PFSK-1 (cell line): ENCODE measurements around the gene BRI3BP.

Source experiments
- FOXP2 ChIP-seq: optimal IDR thresholded peaks from 2 replicates; pipeline ENCODE3; 2011; ENCODE audit warnings: borderline replicate concordance, control low read depth, inconsistent platforms; ENCODE audit not compliant: insufficient read depth; ENCODE audit errors: extremely low read length, extremely low read depth
- POLR2AphosphoS5 ChIP-seq: IDR thresholded peaks from 2 replicates; pipeline ENCODE4 v1.6.1; 2012; ENCODE audit warnings: low read depth, mild to moderate bottlenecking, control low read depth, low read length, moderate library complexity
- REST ChIP-seq, 2 experiments: IDR thresholded peaks; 2 replicates each; pipeline versions ENCODE4 v1.6.1 to v1.8.0; 2011 to 2012; ENCODE audit warnings: low read depth in 2 of 2, low read length in 2 of 2, control low read depth in 1 of 2, inconsistent platforms in 1 of 2, mild to moderate bottlenecking in 1 of 2, moderate library complexity in 1 of 2; ENCODE audit not compliant: insufficient read depth in 1 of 2
- SIN3A ChIP-seq: IDR thresholded peaks from 2 replicates; pipeline ENCODE4 v1.6.1; 2012; ENCODE audit warnings: mild to moderate bottlenecking, low read length, moderate library complexity, borderline replicate concordance; ENCODE audit not compliant: insufficient read depth
- TAF1 ChIP-seq: IDR thresholded peaks from 2 replicates; pipeline ENCODE4 v1.6.1; 2012; ENCODE audit warnings: low read length, control low read depth, borderline replicate concordance; ENCODE audit not compliant: insufficient read depth

BRI3BP gene

GRCh38 chr12:124968656-124969055, 24.8 kb upstream of the BRI3BP start:
- TF ChIP-seq SIN3A, result no peak
- no peak for TF ChIP-seq REST (IDR thresholded peaks at IDR 0.05; ENCODE audit: insufficient read depth in 1 of 2, low read depth in 2 of 2, low read length in 2 of 2)
- no peak for TF ChIP-seq POLR2AphosphoS5
- no peak for TF ChIP-seq FOXP2
- no peak for TF ChIP-seq TAF1

GRCh38 chr12:124970647-124971402, 22.6 kb upstream of the BRI3BP start:
- no peak for TF ChIP-seq SIN3A
- no peak for TF ChIP-seq FOXP2
- no peak for TF ChIP-seq POLR2AphosphoS5
- TF ChIP-seq REST (IDR thresholded peaks at IDR 0.05; ENCODE audit: insufficient read depth in 1 of 2, low read depth in 2 of 2, low read length in 2 of 2), result no peak
- TF ChIP-seq TAF1, result no peak

- TF ChIP-seq POLR2AphosphoS5 (no peak), TAF1 (no peak), SIN3A (no peak), FOXP2 (no peak), REST (IDR thresholded peaks at IDR 0.05; ENCODE audit: insufficient read depth in 1 of 2, low read depth in 2 of 2, low read length in 2 of 2) (no peak)
These were observed 21.8 kb upstream of the BRI3BP start for GRCh38 chr12:124971603-124972002.

GRCh38 chr12:124972211-124972610, 21.2 kb upstream of the BRI3BP start:
- TF ChIP-seq POLR2AphosphoS5 (no peak), FOXP2 (no peak), REST (IDR thresholded peaks at IDR 0.05; ENCODE audit: insufficient read depth in 1 of 2, low read depth in 2 of 2, low read length in 2 of 2) (no peak), TAF1 (no peak), SIN3A (no peak)
